WI38 (cell line): Measurements from ENCODE around the gene NCS1.

Experiments
- H3K4me3 ChIP-seq: 2 replicates; pipeline ENCODE4 v1.5.1; 2011; ENCODE audit warnings: low read depth, mild to moderate bottlenecking, control low read depth, low read length
- CTCF ChIP-seq: IDR thresholded peaks from 2 replicates; pipeline ENCODE4 v1.5.1; 2012; ENCODE audit warnings: low read depth, mild to moderate bottlenecking, control low read depth, low read length

NCS1 gene

GRCh38 chr9:130198501-130199179 is 26.4 kb downstream of the NCS1 start:
- no peak overlapping the region for H3K4me3 ChIP-seq
- TF ChIP-seq CTCF, result no peak

- H3K4me3 ChIP-seq, result no peak overlapping the region
- no peak for TF ChIP-seq CTCF
These were observed 27.4 kb downstream of the NCS1 start for GRCh38 chr9:130199605-130200004.

- TF ChIP-seq CTCF, result no peak
- no peak overlapping the region for H3K4me3 ChIP-seq
These were observed 28.0 kb downstream of the NCS1 start for GRCh38 chr9:130200038-130200849.

GRCh38 chr9:130201399-130201873 is 29.2 kb downstream of the NCS1 start:
- no peak overlapping the region for H3K4me3 ChIP-seq
- TF ChIP-seq CTCF, result no peak

- no peak for TF ChIP-seq CTCF
- no peak overlapping the region for H3K4me3 ChIP-seq
These were observed 29.8 kb downstream of the NCS1 start for GRCh38 chr9:130201974-130202373.

GRCh38 chr9:130204341-130204740 is 32.1 kb downstream of the NCS1 start:
- no peak overlapping the region for H3K4me3 ChIP-seq
- TF ChIP-seq CTCF, result no peak

- no peak for TF ChIP-seq CTCF
- no peak overlapping the region for H3K4me3 ChIP-seq
These were observed 32.8 kb downstream of the NCS1 start for GRCh38 chr9:130204959-130205358.
